GM10847 (cell line): ENCODE data around the gene PIGZ.

Experiments used
- POLR2A ChIP-seq: IDR thresholded peaks from 2 replicates; pipeline ENCODE4 v1.6.1; 2011; ENCODE audit not compliant: insufficient read length; ENCODE audit errors: extremely low read depth

The PIGZ gene

DNA sequence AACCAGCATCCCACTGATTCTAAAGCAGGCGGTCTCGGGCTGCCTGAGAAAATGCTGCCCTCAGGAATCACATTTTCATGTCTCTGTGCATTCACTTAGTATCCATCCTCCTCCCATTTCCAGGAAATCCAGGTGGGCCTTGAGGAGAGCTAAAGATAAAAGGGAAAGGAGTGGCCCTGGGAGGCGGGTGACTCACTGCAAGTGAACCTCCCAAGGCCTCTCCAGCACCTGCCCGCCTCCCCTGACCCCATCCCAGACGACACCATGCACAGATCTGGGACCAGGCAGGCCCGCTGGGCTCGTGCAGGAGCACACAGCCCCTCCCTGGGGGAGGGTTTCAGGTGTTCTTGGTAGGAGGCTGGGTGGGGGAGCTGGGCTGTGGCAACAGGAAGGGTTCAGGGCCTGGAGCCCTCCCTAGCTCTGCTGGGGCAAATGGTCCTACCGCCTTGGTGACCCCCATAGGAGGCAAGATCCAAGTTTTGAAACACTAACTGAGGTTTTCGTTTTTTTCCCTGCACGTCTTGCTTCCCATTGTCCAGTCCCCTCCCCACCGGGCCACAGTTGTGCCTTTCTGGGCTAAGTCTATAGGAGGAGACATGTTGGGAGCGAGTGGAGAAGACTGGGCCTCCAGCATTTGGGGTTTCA is 38.8 kb upstream of the PIGZ start:
- TF ChIP-seq POLR2A = no peak

DNA sequence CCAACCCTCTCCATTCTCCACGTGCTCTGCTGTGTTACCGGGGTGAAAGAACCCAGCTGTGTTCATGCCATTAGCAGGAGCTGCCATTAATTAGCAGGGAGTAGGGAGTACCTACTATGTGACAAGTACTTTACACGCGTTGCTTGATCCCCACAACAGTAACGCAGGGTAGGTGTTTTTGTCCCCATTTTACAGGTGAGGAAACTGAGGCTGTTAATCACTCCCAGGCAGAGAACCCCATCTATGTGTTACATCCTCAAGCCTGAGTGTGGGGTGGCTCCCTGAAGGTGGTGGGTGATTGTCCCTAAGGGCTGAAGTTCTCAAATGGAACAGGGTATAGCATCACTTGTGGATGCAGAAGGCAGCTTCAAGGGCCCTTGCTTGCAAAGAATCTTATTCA is 38.2 kb upstream of the PIGZ start:
- TF ChIP-seq POLR2A = no peak

DNA sequence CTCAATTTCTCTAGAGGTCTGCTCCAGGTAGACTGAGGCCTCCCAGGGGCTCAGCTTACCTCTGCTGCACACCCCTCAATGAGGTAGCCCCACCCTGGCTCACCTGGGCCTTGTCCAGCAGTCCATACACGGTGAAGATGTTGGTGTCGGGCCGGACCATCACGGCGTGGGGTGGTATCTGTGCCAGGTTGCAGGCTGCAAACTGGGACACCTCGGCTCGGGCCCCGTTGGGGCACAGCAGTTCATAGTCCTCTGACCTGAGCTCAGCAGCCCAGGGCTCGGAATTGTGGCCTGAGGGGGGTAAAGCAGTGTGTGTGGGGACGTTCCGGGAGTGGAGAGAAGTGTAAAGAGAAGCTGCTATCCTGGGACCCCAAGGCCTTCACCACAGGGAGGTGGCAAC is 37.8 kb upstream of the PIGZ start:
- TF ChIP-seq POLR2A = no peak

DNA sequence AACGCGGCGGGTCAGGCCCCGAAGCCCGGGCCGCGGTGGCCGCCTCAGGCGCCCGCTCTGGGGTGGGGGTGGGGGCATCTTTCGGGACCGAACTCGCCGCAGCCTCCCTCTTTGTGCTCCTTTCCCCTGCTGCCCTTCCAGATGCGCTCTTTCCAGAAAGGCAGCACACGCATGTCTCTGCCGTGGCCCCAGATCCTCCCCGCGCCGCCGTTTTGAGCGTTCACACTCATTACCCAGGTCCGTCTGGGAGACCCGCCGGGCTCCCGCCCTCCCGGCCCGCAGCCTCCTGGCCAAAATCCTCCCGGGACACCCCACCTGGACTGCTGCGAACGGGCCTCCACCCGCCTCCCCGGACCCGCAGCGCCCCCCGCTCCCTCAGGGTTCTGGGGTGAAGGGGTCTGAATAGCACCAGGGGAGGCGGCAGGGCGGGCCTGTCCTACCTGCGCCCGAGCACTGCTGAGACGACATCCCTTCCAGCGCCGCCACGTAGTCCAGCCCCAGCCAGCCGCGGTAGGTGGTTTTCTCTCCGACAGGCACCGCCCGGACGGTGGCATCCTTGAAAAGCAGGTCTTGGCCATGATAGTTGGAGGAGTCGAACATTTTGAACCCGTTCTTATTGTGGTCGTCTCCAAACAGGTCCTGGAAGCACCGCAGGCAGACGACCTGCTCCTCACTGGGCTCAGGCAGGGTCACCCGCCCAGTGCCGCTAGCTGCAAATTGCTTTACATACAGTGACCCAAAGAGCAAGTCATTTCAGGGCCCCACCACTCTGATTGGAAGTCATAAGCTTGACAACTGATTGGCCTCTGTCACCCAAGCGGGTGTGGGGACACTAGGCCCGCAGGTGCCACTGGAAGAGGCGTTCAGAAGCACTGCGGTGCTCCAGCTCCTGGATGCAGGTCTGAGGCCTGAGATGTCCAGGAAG is 35.1 kb upstream of the PIGZ start:
- TF ChIP-seq POLR2A = no peak

DNA sequence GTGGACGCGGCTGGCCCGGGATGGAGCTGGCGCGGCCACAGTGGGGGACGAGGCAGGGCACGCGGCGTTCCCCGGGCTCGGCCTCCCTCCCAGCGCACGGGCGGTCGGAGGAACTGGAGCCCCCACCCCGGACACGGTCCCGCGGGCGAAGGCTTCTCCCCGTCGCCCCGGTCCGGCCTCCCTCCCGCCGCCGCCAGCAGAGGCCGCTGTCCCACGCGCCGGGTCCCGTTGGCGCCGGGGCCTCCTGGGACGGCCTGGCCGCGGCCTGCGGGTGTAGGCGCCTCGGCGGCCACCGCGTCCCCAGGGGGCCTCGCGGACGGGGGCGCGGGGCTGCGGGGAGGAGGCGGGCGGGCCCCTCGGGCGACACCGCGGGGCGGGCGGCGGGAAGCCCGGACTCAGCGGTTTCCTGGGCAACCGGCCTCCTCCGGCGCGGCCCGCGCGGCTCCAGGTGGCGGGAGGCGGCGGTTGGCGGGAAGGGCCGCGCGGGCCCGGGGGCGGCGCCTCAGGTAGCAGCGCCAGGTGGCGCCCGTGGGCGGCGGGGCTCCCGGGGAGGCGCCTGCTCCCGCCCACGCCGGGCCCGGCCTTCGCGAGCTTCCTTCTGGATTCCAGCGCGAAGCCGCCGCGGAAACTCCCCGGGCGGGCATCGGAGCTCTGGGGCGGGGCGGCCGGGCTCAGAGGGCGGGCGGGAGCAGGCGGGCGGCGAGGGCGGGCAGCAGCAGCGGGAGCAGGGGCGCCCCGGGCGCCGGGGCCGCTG is 34.2 kb upstream of the PIGZ start:
- peak; percentile 8 for TF ChIP-seq POLR2A

DNA sequence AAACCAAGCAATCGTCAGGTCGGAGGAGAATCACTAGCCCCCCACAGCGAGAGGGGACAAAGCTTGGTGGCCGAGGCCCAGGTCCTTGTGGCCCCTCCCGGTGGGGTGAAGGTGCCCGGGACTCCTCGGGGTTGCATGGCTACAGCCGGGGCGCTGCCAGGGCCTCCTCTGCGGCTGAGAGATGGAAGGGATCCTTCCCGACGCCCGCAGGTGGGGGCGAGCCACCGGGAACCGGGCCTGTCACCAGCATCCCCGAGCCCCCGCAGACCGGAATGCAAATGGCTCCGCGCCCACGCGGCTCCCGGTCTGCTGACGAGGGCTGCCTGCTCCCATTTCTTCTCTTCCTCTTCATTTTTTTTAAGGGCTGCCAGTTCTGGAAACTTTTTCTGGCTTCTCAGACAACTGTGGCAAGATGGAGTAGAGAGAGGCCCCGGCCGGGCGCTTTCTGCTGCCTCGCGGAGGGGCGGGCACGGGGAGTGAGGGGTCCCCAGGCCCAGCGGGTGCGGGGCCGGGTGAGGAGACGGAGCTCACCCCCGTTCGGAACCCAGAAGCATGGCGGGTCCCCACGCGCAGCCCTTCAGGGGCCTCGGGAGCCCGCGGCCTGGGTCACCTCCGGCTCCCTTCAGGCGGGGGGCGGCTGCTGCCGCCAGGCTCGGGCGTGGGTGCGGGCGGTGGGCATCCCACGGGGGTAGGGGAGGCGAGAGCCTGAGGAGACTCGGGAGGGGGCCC is 33.5 kb upstream of the PIGZ start:
- no peak for TF ChIP-seq POLR2A

DNA sequence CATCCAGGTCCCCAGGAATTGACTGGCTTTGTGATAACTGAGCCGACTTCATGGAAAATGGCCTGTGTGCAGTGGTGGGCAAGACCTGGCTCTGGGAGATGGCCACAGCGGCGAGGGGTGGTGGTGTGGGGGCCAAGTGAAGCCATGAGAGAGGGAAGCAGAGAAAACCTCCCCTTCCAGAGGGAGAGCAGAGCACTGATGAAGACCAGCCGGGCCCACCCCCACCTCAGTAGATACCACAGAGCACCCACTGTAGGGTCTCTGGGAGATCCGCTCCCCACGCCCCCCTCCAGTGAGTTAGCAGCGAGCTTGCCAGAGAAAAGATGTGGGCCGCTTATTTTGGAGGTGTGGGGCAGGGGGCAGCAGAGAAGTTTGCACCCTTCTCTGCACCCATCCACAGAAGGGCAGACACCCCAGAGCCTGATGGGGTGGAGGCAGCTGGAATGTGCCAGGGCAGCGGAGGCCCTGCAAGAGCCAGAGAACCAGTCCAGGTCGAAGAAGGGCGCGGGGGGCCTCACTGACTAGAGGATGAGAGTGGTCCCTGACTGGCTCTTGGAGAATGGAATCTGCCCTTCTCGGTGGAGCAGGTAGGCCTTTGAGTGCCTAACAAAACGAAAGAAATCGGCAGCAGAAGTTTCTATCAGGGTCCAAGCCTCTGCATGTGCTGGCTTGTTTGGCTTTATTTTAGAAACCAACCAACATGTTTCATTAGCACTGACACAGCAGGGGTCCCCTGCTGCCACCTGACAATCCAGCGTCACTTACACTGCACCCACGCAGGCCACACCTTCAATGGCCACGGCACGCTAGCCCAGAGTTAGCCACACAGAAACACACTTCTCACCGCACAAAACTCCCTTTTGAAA is 32.7 kb upstream of the PIGZ start:
- TF ChIP-seq POLR2A = no peak

DNA sequence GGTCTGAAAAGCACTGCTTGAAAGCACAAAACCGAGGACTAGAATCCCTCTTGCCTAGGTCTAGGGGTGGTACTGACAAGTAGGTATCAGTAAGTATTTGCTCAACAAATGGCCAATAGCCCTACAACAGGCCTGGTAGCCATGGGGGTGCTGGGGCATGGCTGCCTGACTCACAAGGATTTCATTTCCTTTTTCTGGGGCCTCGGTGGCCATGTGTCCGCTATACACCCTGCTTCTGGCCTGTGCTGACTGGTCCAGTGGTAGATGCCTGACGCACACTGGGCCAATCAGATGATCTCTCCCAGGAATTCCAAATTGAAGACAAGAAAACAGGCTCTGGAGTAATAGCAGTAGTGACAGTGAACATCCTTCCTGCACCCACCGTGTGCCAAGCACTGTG is 31.6 kb upstream of the PIGZ start:
- no peak for TF ChIP-seq POLR2A

DNA sequence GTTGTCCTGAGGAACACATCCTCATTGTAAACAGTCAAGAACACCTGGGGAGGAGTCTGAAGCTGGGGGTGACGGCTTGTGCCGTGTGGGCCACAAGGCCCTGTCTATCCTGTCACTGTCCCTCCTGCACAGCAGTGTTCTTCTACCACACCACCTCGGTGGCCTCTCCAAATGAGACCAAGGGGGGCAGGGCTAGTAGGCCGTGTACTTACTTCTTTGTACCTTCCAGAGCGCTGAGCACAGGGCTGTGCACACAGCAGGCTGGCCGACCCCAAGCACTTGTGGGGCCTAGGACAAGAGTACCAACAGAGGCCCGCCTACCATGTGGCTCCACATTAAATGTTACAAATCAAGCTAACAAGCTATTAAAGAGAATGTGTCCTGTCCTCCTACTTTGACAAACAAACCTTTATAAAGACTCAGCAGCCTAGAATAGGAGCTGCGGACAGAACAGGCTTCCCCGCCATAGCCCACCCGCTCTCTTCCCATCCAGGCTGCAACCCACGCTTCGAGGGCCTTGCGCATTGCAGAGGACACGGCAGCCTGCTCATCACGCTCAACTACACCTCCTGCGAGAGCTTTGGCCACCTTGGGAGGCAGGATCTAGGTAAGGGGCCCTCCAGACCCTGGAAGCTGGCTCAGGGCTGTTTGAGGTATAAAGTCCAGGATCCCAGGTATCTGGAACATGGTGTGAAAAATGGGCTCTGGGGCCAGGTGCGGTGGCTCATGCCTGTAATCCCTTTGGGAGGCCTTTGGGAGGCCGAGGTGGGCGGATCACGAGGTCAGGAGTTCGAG is 30.5 kb upstream of the PIGZ start:
- no peak for TF ChIP-seq POLR2A

DNA sequence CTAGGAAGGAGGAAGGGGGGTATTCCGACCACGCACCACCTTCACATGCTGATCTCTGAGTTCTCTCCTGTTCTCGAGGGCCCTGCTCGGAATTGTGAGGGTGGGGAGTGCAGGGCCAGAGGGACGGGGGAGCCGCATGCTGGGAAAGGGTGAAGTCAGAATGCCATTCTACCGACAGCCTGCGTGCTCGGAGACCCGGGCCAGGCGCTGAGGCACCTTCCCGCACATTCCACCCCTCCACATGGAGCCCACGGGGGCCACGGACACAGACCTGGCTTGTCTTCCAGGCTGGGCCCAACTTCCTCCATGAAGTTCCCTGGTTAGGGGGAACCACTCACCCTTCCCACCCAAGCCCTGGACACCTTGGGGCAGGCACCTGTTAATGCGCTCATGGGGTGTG is 28.7 kb upstream of the PIGZ start:
- TF ChIP-seq POLR2A = no peak

DNA sequence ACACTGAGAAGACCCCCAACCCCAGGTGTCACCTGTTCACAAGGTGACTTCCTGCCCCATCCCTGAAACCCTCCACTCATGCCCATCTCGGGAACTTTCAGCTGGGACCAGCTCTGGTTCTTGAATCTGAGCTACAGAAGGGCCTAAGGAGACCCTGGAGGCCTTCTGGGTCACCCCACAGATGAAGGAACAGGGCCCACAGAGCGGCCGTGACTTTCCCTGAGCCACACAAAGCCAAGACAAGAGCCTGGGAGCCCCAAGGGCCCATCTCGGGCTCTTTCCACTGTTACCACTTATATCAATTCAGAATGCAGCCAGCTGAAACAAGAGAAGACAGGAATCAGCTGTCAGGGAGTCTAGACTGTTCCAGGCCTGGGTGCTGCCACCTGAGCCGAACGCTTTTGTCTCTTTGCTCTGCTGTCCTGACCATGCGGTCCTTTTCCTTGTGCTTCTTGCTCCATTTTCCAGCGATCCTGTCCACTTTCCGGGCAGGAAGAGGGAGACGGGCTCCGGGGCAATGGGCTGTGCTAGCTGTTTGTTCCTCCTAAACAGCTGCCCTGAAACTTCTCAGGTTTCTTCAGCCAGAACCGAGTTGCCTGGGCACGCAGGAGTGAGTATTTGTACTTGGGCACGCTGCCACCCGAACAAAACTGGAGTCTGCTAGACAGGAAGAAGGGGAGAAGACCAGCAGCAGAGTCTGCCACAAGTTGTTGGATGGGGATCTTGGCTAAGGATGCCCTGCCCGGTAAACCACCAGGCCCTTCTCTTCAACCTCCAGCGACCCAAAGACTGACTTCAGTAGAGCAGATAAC is 28.0 kb upstream of the PIGZ start:
- TF ChIP-seq POLR2A = no peak

DNA sequence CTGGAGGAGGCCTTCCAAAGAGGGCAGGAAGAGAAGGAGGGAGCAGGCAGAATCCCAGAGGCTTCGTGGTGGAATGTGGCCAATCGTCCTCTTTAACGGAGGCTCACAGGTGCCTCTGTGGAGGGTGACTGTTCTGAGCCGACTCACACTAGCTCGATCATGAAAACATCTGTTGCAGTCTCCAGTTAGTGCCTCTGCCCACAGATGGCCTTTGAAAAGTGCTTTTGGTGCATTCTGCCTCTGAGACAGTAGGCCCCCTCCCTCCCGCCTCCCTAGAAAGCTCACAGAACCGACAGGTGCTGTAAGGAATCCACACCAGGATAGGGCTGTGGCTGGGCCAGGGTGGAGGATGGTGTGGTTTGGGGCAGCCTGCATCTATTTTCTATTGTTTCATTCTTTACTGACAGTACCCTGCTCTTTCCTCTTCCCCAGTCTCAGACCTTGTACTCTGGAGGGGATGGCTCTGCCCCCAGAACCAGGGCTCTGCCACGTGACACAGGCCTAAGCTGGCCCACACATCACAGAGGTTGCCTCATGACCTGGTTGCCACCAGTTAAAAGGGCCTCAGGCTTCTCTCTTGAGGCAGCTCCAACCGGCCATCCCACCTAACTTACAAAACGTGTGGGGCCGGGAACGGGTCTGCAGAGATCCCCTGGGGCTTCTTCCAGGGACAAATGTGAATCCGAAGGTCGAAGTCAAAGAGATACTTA is 27.2 kb upstream of the PIGZ start:
- TF ChIP-seq POLR2A = no peak
